T-helper 2 cell treated with Interferon-gamma antibody and Interleukin-4, amounts not matched to agents 100 ng/mL and 5 ng/mL, for 36 hours (primary cell): Measurements from ENCODE around the gene XRCC2. TPM values are rescaled to one million over a fixed set of nuclear protein-coding genes. Genes with fewer than 3 reads are reported as not detected.
"Not testable (repeated sequence)": the region's sequence is repeated elsewhere in the genome, so short reads cannot be mapped to it uniquely, and the experiment has no call there.

Experiments used
- intact Hi-C: fragments of 100-400 bp; cut with micrococcal nuclease; formaldehyde crosslinking; loops from one replicate; pipeline ENCODE4 v1.15.1; 2023
- total RNA-seq: library from RNA; stranded (reverse); gene quantifications from 2 replicates; pipeline ENCODE4 v1.2.3, GENCODE V29; 2022

Gene XRCC2
- 19.9 and 20.2 TPM in 2 replicates for total RNA-seq

- intact Hi-C loops: loop anchor here (1.0 to 10.0 kb wide), 7 partner anchors 83 to 1041 kb away; partner anchors contain the start of genes ACTR3B, GALNT11 and KMT2C
Measured at GRCh38 chr7:152675759-152676636, at the start of gene XRCC2. TSS of gene XRCC2 (minus strand) at chr7:152676141. CDS start at chr7:152676079, 62 bp downstream.

- intact Hi-C loops: no loop called here
Measured at GRCh38 chr7:152723364-152723763, 47.4 kb upstream of the XRCC2 start.

GRCh38 chr7:152712412-152713042 is 36.6 kb upstream of the XRCC2 start:
- intact Hi-C loops: not testable (repeated sequence)

GRCh38 chr7:152711444-152711944 is 35.6 kb upstream of the XRCC2 start:
- intact Hi-C loops: no loop called here

- intact Hi-C loops: no loop called here
Measured at GRCh38 chr7:152710153-152710442, 34.2 kb upstream of the XRCC2 start.

GRCh38 chr7:152709287-152710152 is 33.6 kb upstream of the XRCC2 start:
- intact Hi-C loops: no loop called here

GRCh38 chr7:152704796-152705384 is 28.9 kb upstream of the XRCC2 start:
- intact Hi-C loops: no loop called here

GRCh38 chr7:152699079-152699478 is 23.1 kb upstream of the XRCC2 start:
- intact Hi-C loops: no loop called here

- intact Hi-C loops: not testable (repeated sequence)
Measured at GRCh38 chr7:152697268-152697974, 21.5 kb upstream of the XRCC2 start.

- intact Hi-C loops: not testable (repeated sequence)
Measured at GRCh38 chr7:152692196-152692595, 16.3 kb upstream of the XRCC2 start.

- intact Hi-C loops: no loop called here
Measured at GRCh38 chr7:152683297-152683696, 7.4 kb upstream of the XRCC2 start.

- intact Hi-C loops: loop anchor here (2.0 to 10.0 kb wide), 4 partner anchors 241 to 1043 kb away; partner anchors contain the start of gene KMT2C
Measured at GRCh38 chr7:152677808-152678670, 2.1 kb upstream of the XRCC2 start.

GRCh38 chr7:152674860-152675758 is 832 bp downstream of the XRCC2 start:
- intact Hi-C loops: loop anchor here (1.0 to 10.0 kb wide), 4 partner anchors 84 to 1040 kb away; partner anchors contain the start of gene ACTR3B

GRCh38 chr7:152673897-152674296 is 2.0 kb downstream of the XRCC2 start:
- intact Hi-C loops: loop anchor here (10.0 kb wide), 2 partner anchors 529 to 1039 kb away; no protein-coding TSS in a partner anchor

- intact Hi-C loops: loop anchor here (10.0 kb wide), 2 partner anchors 528 to 1038 kb away; no protein-coding TSS in a partner anchor
Measured at GRCh38 chr7:152672626-152673025, 3.3 kb downstream of the XRCC2 start.

GRCh38 chr7:152669758-152670157 is 6.2 kb downstream of the XRCC2 start:
- intact Hi-C loops: loop anchor here (10.0 kb wide), 2 partner anchors 525 to 1035 kb away; no protein-coding TSS in a partner anchor

- intact Hi-C loops: no loop called here
Measured at GRCh38 chr7:152668975-152669374, 7.0 kb downstream of the XRCC2 start.

- intact Hi-C loops: no loop called here
Measured at GRCh38 chr7:152667958-152668357, 8.0 kb downstream of the XRCC2 start.
